ENCODE results near the gene GRM2.

The GRM2 gene

GRCh38 chr3:51706788-51707731 is at the start of gene GRM2:
Gene GRM2 (plus strand): TSS chr3:51707068. CDS start chr3:51708984, 1,916 bp downstream.
- no peak for DNase-seq (ENCODE audit: low read depth in 3 of 3)

DNA sequence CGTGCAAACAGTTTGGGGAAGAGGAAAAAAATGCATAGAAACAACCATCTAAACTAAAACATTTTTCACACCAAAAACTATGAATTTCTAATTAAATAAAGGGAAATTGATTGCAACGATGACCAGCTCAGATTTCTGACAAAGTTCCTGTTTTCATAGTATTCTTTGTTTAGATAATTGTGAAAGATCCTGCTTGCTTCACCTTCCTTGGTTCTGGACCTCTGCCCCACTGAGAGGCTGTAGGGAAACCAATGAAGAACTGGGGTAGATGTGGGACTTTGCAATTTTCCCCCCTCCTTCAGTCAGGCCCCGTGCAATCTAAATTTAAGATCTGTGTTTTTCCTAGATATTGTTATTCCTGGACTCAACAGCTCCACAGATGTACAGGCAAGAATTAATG is 49.6 kb upstream of the GRM2 start:
- no peak for DNase-seq (ENCODE audit: low read depth in 3 of 3)

- no peak for DNase-seq (ENCODE audit: low read depth in 3 of 3)
Measured at GRCh38 chr3:51659942-51660341, 46.9 kb upstream of the GRM2 start.

DNA sequence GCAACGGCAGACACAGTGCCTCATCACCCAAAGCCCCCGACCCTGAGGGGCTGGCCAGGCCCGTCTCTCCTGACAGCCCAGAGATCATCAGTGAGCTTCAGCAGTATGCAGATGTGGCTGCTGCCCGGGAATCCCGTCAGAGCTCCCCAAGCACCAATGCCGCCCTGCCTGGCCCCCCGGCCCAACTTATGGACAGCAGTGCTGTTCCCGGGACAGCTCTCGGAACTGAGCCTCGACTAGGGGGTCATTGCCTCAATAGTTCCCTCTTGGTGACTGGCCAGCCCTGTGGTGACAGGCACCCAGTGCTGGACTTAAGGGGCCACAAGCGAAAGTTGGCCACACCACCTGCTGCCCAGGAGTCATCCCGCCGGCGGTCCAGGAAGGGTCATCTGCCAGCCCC is 44.4 kb upstream of the GRM2 start:
- DNase-seq (ENCODE audit: low read depth in 3 of 3): no peak

- DNase-seq (ENCODE audit: low read depth in 3 of 3): no peak
Measured at GRCh38 chr3:51668756-51669155, 38.1 kb upstream of the GRM2 start.

GRCh38 chr3:51669241-51670052 is 37.4 kb upstream of the GRM2 start:
- DNase-seq (ENCODE audit: low read depth in 3 of 3): peak; percentile 62 to 68 (median 63)

DNA sequence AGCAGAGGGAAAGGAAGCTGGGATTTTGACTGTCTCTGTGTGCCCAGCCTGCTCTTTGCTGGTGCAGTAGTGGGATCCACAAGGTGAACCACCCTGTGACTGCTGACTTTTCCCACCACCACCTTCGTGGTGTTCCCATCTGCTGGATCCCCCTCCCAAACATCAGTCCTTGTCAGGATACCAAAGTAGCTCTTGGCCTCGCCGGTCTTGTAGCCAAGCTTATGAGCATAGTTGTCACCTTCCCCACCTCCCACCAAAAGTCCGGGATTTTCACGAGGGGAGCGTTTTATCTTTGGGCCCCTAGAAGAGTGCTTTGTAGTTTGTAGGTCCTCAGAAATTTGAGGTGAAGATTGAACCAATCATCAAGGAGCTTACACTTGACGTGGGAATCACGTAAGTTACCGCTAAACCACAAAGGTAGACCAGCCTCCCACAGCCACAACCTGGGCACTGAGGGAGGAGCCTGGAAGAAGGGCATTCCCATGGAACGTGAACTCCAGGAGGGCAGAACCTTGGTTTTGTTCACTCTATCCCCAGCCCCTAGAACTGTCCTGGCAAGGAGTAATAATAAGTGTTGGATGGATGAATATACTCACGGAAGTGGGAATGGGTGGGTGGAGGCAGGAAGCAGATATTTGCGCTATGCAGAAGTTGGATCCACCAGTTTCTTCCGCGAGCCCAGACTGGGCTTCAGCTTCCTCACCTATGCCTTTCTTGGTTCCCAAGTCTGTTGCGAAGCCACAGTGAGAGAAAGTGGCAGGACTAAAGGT is 36.6 kb upstream of the GRM2 start:
- DNase-seq (ENCODE audit: low read depth in 3 of 3): no peak

DNA sequence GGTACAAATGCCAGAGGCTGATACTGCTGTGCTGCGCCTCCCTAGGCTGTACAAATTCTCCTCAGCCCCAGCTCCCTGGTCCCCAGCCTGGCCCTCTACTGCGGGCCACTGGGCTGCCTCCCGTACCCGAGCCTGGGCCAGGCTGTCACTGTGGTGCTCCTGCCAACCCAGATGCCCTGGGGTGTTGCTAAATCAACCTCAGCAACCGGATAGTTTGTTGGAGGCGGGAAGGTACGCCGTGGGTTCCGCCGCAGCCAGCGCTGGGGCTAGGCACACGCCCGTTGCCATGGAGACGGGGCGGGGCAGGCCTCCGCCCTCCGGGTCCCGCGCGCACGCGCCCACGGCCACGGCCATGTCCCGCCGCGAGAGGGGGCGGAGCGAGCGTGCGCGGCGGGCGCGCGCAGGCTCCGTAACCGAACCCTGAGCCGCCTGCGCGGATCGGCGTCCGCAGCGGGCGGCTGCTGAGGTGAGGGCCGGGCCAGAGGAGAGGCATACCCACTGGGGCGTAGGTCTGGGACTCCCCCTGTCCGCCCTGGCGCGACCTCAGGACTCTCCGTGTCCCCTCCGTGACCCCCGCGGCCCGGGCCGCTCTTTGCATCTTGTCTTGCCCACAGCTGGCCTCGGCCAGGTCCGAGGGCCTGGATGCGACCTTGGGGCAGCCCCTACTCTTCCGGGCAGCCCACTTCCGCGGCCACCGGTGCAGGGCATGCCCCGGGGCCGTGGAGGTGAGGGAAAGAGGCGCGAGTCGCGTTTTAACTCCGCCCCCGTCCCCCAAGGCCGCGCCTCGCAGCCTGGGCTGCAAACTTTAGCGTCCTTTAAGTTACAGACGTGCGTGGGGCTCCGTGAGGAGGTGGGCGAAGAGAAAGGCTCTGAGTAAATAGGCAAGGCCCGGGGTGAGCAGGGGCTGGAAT is 35.8 kb upstream of the GRM2 start, which contains the start of gene TEX264:
TEX264 (plus strand) TSS at position 430 of the 911 bp plus-strand sequence. CDS start 3,053 bp downstream, outside the sequence.
- peak; percentile 85 to 90 (median 86) for DNase-seq (ENCODE audit: low read depth in 3 of 3)

GRCh38 chr3:51671734-51672475 is 35.0 kb upstream of the GRM2 start:
- peak in 1 of 3 experiments; percentile 32 for DNase-seq (ENCODE audit: low read depth in 3 of 3)

DNA sequence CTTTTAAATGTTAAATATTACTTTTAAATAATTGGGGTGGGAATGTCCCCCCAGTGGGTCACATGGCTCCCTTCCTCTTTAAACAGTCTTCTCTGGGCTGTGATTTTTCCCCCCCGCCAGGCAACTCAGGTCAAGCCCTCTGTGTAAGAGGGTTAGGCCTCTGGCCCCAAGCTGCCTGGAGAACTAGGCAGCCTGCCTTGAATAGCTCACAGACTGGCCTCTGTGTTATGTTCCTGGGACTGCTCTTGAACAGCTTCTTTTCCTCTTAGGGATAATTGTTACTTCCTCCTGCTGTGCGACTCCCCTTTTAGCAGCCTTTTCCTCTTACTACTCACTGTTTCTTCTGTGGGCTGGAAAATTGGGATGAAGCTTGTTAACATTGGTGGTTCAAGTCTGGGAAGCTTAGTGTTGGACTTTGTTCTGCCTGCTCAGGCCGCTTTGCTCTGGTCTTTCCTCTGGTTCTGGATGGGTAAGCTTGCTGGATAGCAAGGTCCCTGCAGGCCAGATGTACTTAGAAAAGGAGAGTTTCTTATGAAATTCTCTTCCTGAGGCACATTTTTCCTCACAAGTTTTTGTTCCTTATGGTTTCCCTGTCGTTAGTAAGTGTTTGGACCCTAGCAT is 33.6 kb upstream of the GRM2 start:
- DNase-seq (ENCODE audit: low read depth in 3 of 3): no peak

GRCh38 chr3:51673802-51674654 is 32.8 kb upstream of the GRM2 start:
- DNase-seq (ENCODE audit: low read depth in 3 of 3): no peak

DNA sequence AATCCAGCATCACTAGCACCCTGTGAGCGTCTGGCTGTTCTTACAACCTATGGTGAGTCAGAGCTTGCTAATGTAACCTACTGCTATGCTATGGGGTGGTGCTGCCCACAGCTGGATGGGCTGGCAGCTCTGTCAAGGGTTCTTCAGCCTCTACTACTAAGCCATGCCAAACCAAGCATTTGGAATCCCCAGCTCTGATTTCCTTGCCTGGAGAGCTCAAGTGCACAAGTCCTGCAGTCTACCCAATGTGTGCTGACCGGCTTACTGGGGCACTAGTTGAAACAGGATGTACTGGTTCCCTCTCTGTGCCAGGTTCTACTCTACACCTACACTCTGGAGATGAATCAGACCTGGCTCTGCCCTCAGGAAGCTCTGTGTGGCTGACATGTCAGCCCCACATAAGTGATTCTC is 31.7 kb upstream of the GRM2 start:
- no peak for DNase-seq (ENCODE audit: low read depth in 3 of 3)

DNA sequence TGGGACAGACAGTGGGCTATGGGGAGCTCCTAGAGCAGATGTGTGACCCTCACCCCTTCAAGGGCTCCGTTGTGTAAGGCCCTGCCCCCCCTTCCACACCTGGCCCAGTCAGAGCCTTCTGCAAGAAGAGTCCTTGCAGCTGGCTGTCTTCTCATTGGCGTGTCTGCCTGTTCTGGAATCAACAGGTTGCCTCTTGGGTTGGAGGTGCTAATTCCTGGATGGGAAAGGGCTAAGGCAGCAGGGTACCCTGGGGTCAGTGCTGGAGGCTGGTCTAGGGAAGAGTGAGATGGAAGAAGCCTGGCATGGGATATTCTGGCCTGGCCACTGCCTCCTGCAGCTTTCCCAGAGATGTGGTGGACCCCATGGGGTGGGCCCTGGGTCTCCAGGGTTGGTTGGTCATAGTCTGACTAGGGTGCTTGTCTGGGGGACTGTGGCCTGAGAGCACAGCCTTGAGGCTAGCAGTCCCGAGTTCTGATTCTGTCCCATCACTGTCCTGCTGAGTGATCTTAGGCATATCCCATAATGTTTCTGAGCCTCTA is 30.7 kb upstream of the GRM2 start:
- no peak for DNase-seq (ENCODE audit: low read depth in 3 of 3)

DNA sequence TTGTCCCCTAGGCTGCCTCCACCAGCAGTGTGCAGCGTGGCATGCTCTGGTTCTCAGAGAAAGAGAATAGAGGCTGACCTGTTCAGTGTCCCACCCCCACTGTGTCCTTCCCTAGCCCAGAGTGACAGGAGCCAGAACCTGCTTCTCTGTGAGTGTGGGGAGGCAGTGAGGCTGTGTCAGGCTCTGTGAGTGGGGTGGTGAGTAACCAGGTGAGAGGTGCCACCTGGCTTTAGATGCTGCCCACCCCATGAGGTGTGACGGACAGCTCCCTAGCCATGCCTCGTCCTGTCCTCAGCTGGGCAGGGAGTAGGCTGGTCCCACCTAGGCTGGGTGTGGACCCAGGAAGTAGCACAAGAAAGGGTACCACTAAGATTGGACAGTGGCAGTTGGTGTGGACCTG is 29.5 kb upstream of the GRM2 start:
- DNase-seq (ENCODE audit: low read depth in 3 of 3): no peak

- no peak for DNase-seq (ENCODE audit: low read depth in 3 of 3)
Measured at GRCh38 chr3:51678186-51678585, 28.7 kb upstream of the GRM2 start.

DNA sequence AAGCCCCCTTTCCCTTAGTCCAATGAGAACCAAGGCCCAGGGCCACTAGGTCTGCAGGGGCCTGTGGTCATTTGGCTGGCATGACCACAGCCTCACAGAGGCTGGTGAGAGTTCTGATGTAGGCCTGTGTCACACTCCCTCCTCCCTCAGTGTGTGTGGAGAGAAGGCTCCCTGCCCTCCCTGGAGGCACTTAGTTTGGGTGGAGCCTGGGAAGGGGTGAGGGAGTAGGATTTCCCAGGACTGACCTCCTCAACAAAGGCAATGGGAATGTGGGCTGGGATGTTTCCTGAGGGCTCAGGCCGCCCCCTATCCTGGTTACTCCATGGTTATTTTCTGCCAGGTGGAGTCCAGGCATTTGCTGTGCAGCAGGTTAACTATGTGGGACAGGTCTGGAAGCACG is 28.2 kb upstream of the GRM2 start:
- no peak for DNase-seq (ENCODE audit: low read depth in 3 of 3)

- DNase-seq (ENCODE audit: low read depth in 3 of 3): no peak
Measured at GRCh38 chr3:51679318-51679717, 27.6 kb upstream of the GRM2 start.

DNA sequence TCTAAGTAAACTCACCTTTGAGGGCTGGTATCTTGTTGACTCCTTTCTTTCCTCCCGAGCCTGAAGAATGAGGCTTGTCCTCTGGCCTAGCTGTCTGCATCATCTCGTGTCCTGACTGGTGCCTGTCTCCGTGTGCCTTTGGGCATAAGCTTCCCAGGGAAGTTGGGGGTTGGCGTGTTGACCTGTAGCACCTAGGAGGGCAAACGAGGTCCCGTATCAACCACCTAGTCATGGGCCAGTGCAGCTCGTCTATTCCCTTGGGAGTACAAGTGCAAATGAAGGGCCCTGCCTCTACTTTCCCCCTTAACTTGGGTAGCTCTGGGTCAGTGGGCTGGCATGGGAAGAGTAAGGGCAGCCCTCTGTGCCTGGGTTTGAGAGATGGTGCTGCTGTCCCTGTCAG is 27.1 kb upstream of the GRM2 start:
- no peak for DNase-seq (ENCODE audit: low read depth in 3 of 3)

Measured in stimulated activated CD4-positive, alpha-beta T cell treated with anti-CD3 and anti-CD28 coated beads, TNF-alpha, amount 100 ng/mL, for 4 hours (primary cell).